GM23338 (cell line): Measurements from ENCODE around the gene MAP7D3. TPM values are rescaled to one million over a fixed set of nuclear protein-coding genes. Genes with fewer than 3 reads are reported as not detected.

Source experiments
- ATAC-seq: fragments of 200-7000 bp; cut with Tn5 transposase; 3 replicates; pipeline ENCODE4 v1.9.1; 2020
- DNase-seq: peaks from one replicate; pipeline ENCODE4 v3.0.0-alpha.2; 2015; ENCODE audit warnings: low spot score
- H2AFZ ChIP-seq: fragments of 200-600 bp; sonication (generic); 2 replicates; pipeline ENCODE4 v1.8.0; 2016; ENCODE audit warnings: antibody characterized with exemption, mild to moderate bottlenecking, moderate library complexity
- H3F3A ChIP-seq: fragments of 200-600 bp; sonication (generic); replicated peaks from 2 replicates; pipeline ENCODE4 v1.8.0; 2017; ENCODE audit warnings: antibody characterized with exemption, mixed run types, low read depth
- H3K27ac ChIP-seq: fragments of 200-600 bp; sonication (generic); 2 replicates; pipeline ENCODE4 v1.6.1; 2016; ENCODE audit warnings: low read depth
- H3K27me3 ChIP-seq: fragments of 200-600 bp; sonication (generic); 2 replicates; pipeline ENCODE4 v1.8.0; 2016; ENCODE audit warnings: mild to moderate bottlenecking, mixed run types, moderate library complexity; ENCODE audit not compliant: insufficient read depth
- H3K36me3 ChIP-seq: fragments of 200-600 bp; sonication (generic); 2 replicates; pipeline ENCODE4 v1.8.0; 2016; ENCODE audit warnings: mild to moderate bottlenecking; ENCODE audit not compliant: insufficient read depth
- H3K4me1 ChIP-seq: fragments of 200-600 bp; sonication (generic); 2 replicates; pipeline ENCODE4 v1.8.0; 2016; ENCODE audit warnings: mild to moderate bottlenecking, moderate library complexity; ENCODE audit not compliant: insufficient read depth
- H3K4me2 ChIP-seq: fragments of 200-600 bp; sonication (generic); 2 replicates; pipeline ENCODE4 v1.7.1; 2017; ENCODE audit warnings: mixed run types
- H3K4me3 ChIP-seq: fragments of 200-600 bp; sonication (generic); 2 replicates; pipeline ENCODE4 v1.6.1; 2016; ENCODE audit warnings: mixed run types
- H3K79me2 ChIP-seq: fragments of 200-600 bp; sonication (generic); replicated peaks from 2 replicates; pipeline ENCODE4 v1.8.0; 2017; ENCODE audit warnings: mild to moderate bottlenecking; ENCODE audit not compliant: insufficient read depth
- H3K9me2 ChIP-seq: fragments of 200-600 bp; sonication (generic); 2 replicates; pipeline ENCODE4 v1.8.0; 2017; ENCODE audit not compliant: insufficient read depth
- H4K20me1 ChIP-seq: fragments of 200-600 bp; sonication (generic); replicated peaks from 2 replicates; pipeline ENCODE4 v1.8.0; 2017; ENCODE audit warnings: mild to moderate bottlenecking; ENCODE audit not compliant: insufficient read depth
- H3K27ac Mint-ChIP-seq: 2 replicates; pipeline ENCODE4 v1.8.0; 2020; ENCODE audit warnings: inconsistent platforms, mild to moderate bottlenecking, moderate library complexity, mixed read lengths
- H3K27me3 Mint-ChIP-seq: 3 replicates; pipeline ENCODE4 v1.8.0; 2022; ENCODE audit warnings: low read depth, mild to moderate bottlenecking, moderate library complexity, mixed read lengths, inconsistent platforms; ENCODE audit not compliant: insufficient read depth, poor library complexity
- H3K36me3 Mint-ChIP-seq: 3 replicates; pipeline ENCODE4 v1.8.0; 2021; ENCODE audit warnings: low read depth, mild to moderate bottlenecking, inconsistent platforms, moderate library complexity, mixed read lengths
- H3K4me1 Mint-ChIP-seq: 3 replicates; pipeline ENCODE4 v1.8.0; 2020; ENCODE audit warnings: mild to moderate bottlenecking, inconsistent platforms, mixed read lengths
- H3K4me3 Mint-ChIP-seq: 3 replicates; pipeline ENCODE4 v1.8.0; 2021; ENCODE audit warnings: moderate library complexity, mild to moderate bottlenecking, inconsistent platforms, mixed read lengths
- H3K9me3 Mint-ChIP-seq: 3 replicates; pipeline ENCODE4 v1.8.0; 2020; ENCODE audit warnings: moderate library complexity, mild to moderate bottlenecking, inconsistent platforms, mixed read lengths
- JUNB ChIP-seq: IDR thresholded peaks from one replicate; pipeline ENCODE4 v1.6.1; 2016; ENCODE audit warnings: antibody characterized with exemption; ENCODE audit not compliant: unreplicated experiment
- NANOG ChIP-seq: IDR thresholded peaks from 2 replicates; pipeline ENCODE4 v1.6.1; 2016; ENCODE audit warnings: antibody characterized with exemption, borderline replicate concordance
- STAT1 ChIP-seq: IDR thresholded peaks from one replicate; pipeline ENCODE4 v1.6.1; 2016; ENCODE audit warnings: antibody characterized with exemption; ENCODE audit not compliant: unreplicated experiment
- ZNF114 ChIP-seq: fragments of 250-450 bp; sonication (Bioruptor Pico); IDR thresholded peaks from 2 replicates; pipeline ENCODE4 v1.5.0; 2020; ENCODE audit warnings: mild to moderate bottlenecking, moderate library complexity
- polyA plus RNA-seq: library from polyadenylated mRNA; unstranded; fragments of >200 nt; fragmentation: Nextera tagmentation; extraction: Ambion mirVana; gene quantifications from 2 replicates; pipeline ENCODE4 v1.2.1, GENCODE V29; 2016
- total RNA-seq: library from RNA; depleted of rRNA; stranded (reverse); fragments of >200 nt; shearing (Covaris generic); gene quantifications from 2 replicates; pipeline ENCODE4 v1.2.3, GENCODE V29; 2014
- TF ChIP-seq, protein P1 (sequence below), 2 experiments: fragments of 200-600 bp in 1 of 2; sonication (generic) in 1 of 2; conservative IDR thresholded peaks; 2 replicates each; pipeline versions ENCODE4 v1.5.1 to v1.6.1; 2016 to 2017; ENCODE audit warnings: antibody characterized with exemption in 2 of 2, low read depth in 2 of 2, mild to moderate bottlenecking in 2 of 2, moderate library complexity in 1 of 2
- TF ChIP-seq, protein P2 (sequence below): fragments of 250-450 bp; sonication (Bioruptor Pico); IDR thresholded peaks from 2 replicates; pipeline ENCODE4 v1.5.0; 2020; ENCODE audit warnings: mild to moderate bottlenecking, moderate library complexity

MAP7D3 gene
- total and polyA plus RNA-seq, 2 experiments from 2014 or later, result 14.5 to 33.4 TPM

DNA sequence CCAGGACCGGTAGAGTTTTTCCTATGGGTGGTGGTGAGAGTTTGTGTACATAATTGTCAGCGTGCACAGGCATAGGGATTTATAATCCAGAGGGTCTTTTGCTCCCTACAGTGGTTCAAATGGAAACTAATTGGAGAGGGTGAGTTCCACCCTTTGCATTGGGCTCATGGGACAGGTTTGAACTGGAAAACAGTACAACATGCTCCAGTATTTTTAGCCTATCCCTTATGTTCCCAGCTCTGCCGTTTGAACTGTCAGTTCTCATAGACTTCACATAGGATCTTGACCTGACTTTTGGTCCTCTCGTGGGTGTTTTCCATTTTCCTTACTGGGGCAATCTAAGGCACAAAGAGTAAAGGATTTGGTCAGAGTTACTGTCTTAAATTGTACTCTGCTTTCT is 72.1 kb downstream of the MAP7D3 start:
- H3K4me3 ChIP-seq, result no peak overlapping the region

More for the DNA sequence above, 72.1 kb downstream of the MAP7D3 start:
- Histone ChIP-seq H4K20me1 (no peaks in the 10 kb centered on the region), H3K4me2 (no peak overlapping the region), H3K9me2 (no peaks in the 10 kb centered on the region), H3K27me3 (no peaks in the 10 kb centered on the region), H3K27ac (no peak overlapping the region), H3F3A (no peaks in the 10 kb centered on the region), H3K79me2 (no peaks in the 10 kb centered on the region), H3K4me1 (no peaks in the 10 kb centered on the region), H3K36me3 (no peaks in the 10 kb centered on the region), H2AFZ (no peak overlapping the region)
- ATAC-seq, result no peak
- H3K4me1 Mint-ChIP-seq, result no peaks in the 10 kb centered on the region
- no peak overlapping the region for H3K27ac Mint-ChIP-seq
- TF ChIP-seq, protein P1, sequence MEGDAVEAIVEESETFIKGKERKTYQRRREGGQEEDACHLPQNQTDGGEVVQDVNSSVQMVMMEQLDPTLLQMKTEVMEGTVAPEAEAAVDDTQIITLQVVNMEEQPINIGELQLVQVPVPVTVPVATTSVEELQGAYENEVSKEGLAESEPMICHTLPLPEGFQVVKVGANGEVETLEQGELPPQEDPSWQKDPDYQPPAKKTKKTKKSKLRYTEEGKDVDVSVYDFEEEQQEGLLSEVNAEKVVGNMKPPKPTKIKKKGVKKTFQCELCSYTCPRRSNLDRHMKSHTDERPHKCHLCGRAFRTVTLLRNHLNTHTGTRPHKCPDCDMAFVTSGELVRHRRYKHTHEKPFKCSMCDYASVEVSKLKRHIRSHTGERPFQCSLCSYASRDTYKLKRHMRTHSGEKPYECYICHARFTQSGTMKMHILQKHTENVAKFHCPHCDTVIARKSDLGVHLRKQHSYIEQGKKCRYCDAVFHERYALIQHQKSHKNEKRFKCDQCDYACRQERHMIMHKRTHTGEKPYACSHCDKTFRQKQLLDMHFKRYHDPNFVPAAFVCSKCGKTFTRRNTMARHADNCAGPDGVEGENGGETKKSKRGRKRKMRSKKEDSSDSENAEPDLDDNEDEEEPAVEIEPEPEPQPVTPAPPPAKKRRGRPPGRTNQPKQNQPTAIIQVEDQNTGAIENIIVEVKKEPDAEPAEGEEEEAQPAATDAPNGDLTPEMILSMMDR (conservative IDR thresholded peaks at IDR 0.05; ENCODE audit: low read depth in 2 of 2), result no peak
- TF ChIP-seq, protein P2, sequence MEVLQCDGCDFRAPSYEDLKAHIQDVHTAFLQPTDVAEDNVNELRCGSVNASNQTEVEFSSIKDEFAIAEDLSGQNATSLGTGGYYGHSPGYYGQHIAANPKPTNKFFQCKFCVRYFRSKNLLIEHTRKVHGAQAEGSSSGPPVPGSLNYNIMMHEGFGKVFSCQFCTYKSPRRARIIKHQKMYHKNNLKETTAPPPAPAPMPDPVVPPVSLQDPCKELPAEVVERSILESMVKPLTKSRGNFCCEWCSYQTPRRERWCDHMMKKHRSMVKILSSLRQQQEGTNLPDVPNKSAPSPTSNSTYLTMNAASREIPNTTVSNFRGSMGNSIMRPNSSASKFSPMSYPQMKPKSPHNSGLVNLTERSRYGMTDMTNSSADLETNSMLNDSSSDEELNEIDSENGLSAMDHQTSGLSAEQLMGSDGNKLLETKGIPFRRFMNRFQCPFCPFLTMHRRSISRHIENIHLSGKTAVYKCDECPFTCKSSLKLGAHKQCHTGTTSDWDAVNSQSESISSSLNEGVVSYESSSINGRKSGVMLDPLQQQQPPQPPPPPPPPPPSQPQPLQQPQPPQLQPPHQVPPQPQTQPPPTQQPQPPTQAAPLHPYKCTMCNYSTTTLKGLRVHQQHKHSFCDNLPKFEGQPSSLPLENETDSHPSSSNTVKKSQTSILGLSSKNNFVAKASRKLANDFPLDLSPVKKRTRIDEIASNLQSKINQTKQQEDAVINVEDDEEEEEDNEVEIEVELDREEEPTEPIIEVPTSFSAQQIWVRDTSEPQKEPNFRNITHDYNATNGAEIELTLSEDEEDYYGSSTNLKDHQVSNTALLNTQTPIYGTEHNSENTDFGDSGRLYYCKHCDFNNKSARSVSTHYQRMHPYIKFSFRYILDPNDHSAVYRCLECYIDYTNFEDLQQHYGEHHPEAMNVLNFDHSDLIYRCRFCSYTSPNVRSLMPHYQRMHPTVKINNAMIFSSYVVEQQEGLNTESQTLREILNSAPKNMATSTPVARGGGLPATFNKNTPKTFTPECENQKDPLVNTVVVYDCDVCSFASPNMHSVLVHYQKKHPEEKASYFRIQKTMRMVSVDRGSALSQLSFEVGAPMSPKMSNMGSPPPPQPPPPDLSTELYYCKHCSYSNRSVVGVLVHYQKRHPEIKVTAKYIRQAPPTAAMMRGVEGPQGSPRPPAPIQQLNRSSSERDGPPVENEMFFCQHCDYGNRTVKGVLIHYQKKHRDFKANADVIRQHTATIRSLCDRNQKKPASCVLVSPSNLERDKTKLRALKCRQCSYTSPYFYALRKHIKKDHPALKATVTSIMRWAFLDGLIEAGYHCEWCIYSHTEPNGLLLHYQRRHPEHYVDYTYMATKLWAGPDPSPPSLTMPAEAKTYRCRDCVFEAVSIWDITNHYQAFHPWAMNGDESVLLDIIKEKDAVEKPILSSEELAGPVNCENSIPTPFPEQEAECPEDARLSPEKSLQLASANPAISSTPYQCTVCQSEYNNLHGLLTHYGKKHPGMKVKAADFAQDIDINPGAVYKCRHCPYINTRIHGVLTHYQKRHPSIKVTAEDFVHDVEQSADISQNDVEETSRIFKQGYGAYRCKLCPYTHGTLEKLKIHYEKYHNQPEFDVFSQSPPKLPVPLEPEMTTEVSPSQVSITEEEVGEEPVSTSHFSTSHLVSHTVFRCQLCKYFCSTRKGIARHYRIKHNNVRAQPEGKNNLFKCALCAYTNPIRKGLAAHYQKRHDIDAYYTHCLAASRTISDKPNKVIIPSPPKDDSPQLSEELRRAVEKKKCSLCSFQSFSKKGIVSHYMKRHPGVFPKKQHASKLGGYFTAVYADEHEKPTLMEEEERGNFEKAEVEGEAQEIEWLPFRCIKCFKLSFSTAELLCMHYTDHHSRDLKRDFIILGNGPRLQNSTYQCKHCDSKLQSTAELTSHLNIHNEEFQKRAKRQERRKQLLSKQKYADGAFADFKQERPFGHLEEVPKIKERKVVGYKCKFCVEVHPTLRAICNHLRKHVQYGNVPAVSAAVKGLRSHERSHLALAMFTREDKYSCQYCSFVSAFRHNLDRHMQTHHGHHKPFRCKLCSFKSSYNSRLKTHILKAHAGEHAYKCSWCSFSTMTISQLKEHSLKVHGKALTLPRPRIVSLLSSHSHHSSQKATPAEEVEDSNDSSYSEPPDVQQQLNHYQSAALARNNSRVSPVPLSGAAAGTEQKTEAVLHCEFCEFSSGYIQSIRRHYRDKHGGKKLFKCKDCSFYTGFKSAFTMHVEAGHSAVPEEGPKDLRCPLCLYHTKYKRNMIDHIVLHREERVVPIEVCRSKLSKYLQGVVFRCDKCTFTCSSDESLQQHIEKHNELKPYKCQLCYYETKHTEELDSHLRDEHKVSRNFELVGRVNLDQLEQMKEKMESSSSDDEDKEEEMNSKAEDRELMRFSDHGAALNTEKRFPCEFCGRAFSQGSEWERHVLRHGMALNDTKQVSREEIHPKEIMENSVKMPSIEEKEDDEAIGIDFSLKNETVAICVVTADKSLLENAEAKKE (CRISPR knock-in tag), result no peak
- TF ChIP-seq NANOG (no peak), JUNB (no peak), STAT1 (no peak), ZNF114 (CRISPR knock-in tag) (no peak)
- no peaks in the 10 kb centered on the region for H3K9me3 Mint-ChIP-seq
- H3K4me3 Mint-ChIP-seq, result no peak overlapping the region
- no peak for DNase-seq
- H3K36me3 Mint-ChIP-seq, result no peaks in the 10 kb centered on the region
- no peaks in the 10 kb centered on the region for H3K27me3 Mint-ChIP-seq
